Measurements from ENCODE around the gene ASB2.

ASB2 gene

GRCh38 chr14:93999573-93999972 is 23.2 kb upstream of the ASB2 start:
- FAIRE-seq = no peak

GRCh38 chr14:93998871-93999403 is 22.6 kb upstream of the ASB2 start:
- FAIRE-seq = no peak

GRCh38 chr14:93997916-93998870 is 21.8 kb upstream of the ASB2 start:
- FAIRE-seq = no peak

- no peak for FAIRE-seq
Observed at GRCh38 chr14:93997082-93997481, 20.7 kb upstream of the ASB2 start, which contains the start of gene CCDC197. Gene CCDC197 (plus strand): TSS chr14:93997301. CDS start chr14:93998132, 831 bp downstream.

- FAIRE-seq = no peak
Observed at GRCh38 chr14:93996130-93996695, 19.8 kb upstream of the ASB2 start.

GRCh38 chr14:93994919-93995682 is 18.7 kb upstream of the ASB2 start:
- FAIRE-seq = no peak

- FAIRE-seq = no peak
Observed at GRCh38 chr14:93993382-93993781, 17.0 kb upstream of the ASB2 start.

- FAIRE-seq = no peak
Observed at GRCh38 chr14:93991649-93992048, 15.3 kb upstream of the ASB2 start.

GRCh38 chr14:93991212-93991611 is 14.8 kb upstream of the ASB2 start:
- FAIRE-seq = no peak

GRCh38 chr14:93989939-93990338 is 13.6 kb upstream of the ASB2 start:
- no peak for FAIRE-seq

- no peak for FAIRE-seq
Observed at GRCh38 chr14:93987815-93988476, 11.6 kb upstream of the ASB2 start.

GRCh38 chr14:93987376-93987775 is 11.0 kb upstream of the ASB2 start:
- FAIRE-seq = no peak

GRCh38 chr14:93986955-93987354 is 10.6 kb upstream of the ASB2 start:
- FAIRE-seq = no peak

GRCh38 chr14:93984987-93985410 is 8.6 kb upstream of the ASB2 start:
- no peak for FAIRE-seq

- no peak for FAIRE-seq
Observed at GRCh38 chr14:93984070-93984469, 7.7 kb upstream of the ASB2 start.

GRCh38 chr14:93982230-93983007 is 6.0 kb upstream of the ASB2 start:
- no peak for FAIRE-seq

- FAIRE-seq = no peak
Observed at GRCh38 chr14:93981316-93982229, 5.2 kb upstream of the ASB2 start.

- no peak for FAIRE-seq
Observed at GRCh38 chr14:93980456-93981201, 4.3 kb upstream of the ASB2 start.

GRCh38 chr14:93978735-93979134 is 2.4 kb upstream of the ASB2 start:
- FAIRE-seq = no peak
